ENCODE data around the gene FGGY.
"Not testable (repeated sequence)": the region's sequence is repeated elsewhere in the genome, so short reads cannot be mapped to it uniquely, and the experiment has no call there.

The FGGY gene

GRCh38 chr1:59640851-59641250 is 344.0 kb downstream of the FGGY start:
- Histone ChIP-seq H3K27ac (ENCODE audit: extremely low read depth, low read depth, low read length) (no peak overlapping the region), H3K36me3 (ENCODE audit: control insufficient read depth in 2 of 2, insufficient read depth in 1 of 2, low read length in 2 of 2) (no peaks in the 10 kb centered on the region), H3K9me3 (ENCODE audit: control insufficient read depth, insufficient read depth, low read depth, low read length) (no peaks in the 10 kb centered on the region), H3K4me1 (ENCODE audit: control insufficient read depth, insufficient read depth, low read length) (no peaks in the 10 kb centered on the region), H3K4me3 (ENCODE audit: low read depth, low read length) (no peak overlapping the region)
- POLR2A ChIA-PET = no interaction called here
- no peak for TF ChIP-seq YY2 (tag by site-specific recombination; IDR thresholded peaks at IDR 0.05)
- CTCF ChIA-PET = no interaction called here

GRCh38 chr1:59641836-59642235 is 344.9 kb downstream of the FGGY start:
- Histone ChIP-seq H3K36me3 (ENCODE audit: control insufficient read depth in 2 of 2, insufficient read depth in 1 of 2, low read length in 2 of 2) (no peaks in the 10 kb centered on the region), H3K27ac (ENCODE audit: extremely low read depth, low read depth, low read length) (no peak overlapping the region), H3K4me1 (ENCODE audit: control insufficient read depth, insufficient read depth, low read length) (no peaks in the 10 kb centered on the region), H3K9me3 (ENCODE audit: control insufficient read depth, insufficient read depth, low read depth, low read length) (no peaks in the 10 kb centered on the region), H3K4me3 (ENCODE audit: low read depth, low read length) (no peak overlapping the region)
- ChIA-PET CTCF (interaction anchor here (0.6 kb wide), 1 partner anchor 36 kb away, joined by 3 read pairs; no protein-coding TSS in a partner anchor), POLR2A (no interaction called here)
- TF ChIP-seq ZBTB17 (tag by site-specific recombination; IDR thresholded peaks at IDR 0.05) = no peak
- TF ChIP-seq PRDM4 (tag by site-specific recombination; IDR thresholded peaks at IDR 0.05) = no peak
- TF ChIP-seq PRDM6 (tag by site-specific recombination; IDR thresholded peaks at IDR 0.05) = no peak
- TF ChIP-seq SP2 (tag by site-specific recombination; IDR thresholded peaks at IDR 0.05) = no peak
- TF ChIP-seq ZNF548 (tag by site-specific recombination; IDR thresholded peaks at IDR 0.05) = no peak
- TF ChIP-seq HOXD13 (CRISPR knock-in tag; IDR thresholded peaks at IDR 0.05; ENCODE audit: borderline replicate concordance) = no peak

- ChIA-PET CTCF (interaction anchor here (0.6 kb wide), 1 partner anchor 12 kb away, joined by 3 read pairs; no protein-coding TSS in a partner anchor), POLR2A (no interaction called here)
These were observed 346.6 kb downstream of the FGGY start for GRCh38 chr1:59643526-59643925.

GRCh38 chr1:59645893-59646292 is 349.0 kb downstream of the FGGY start:
- Histone ChIP-seq H3K27ac (ENCODE audit: extremely low read depth, low read depth, low read length) (no peak overlapping the region), H3K4me3 (ENCODE audit: low read depth, low read length) (no peak overlapping the region), H3K36me3 (ENCODE audit: control insufficient read depth in 2 of 2, insufficient read depth in 1 of 2, low read length in 2 of 2) (no peaks in the 10 kb centered on the region), H3K9me3 (ENCODE audit: control insufficient read depth, insufficient read depth, low read depth, low read length) (no peaks in the 10 kb centered on the region), H3K4me1 (ENCODE audit: control insufficient read depth, insufficient read depth, low read length) (no peaks in the 10 kb centered on the region)
- ChIA-PET POLR2A (no interaction called here), CTCF (interaction anchor here (0.6 kb wide), 1 partner anchor 11 kb away, joined by 3 read pairs; no protein-coding TSS in a partner anchor)
- 0 out of 2 replicates have a peak, but pooled peaks have one; percentile 10 for TF ChIP-seq ZBTB6 (tag by site-specific recombination; IDR thresholded peaks at IDR 0.05)
- TF ChIP-seq ZNF140 (tag by site-specific recombination; IDR thresholded peaks at IDR 0.05) = no peak
- no peak for TF ChIP-seq ZSCAN18 (tag by site-specific recombination; IDR thresholded peaks at IDR 0.05)

More at GRCh38 chr1:59643526-59643925, 346.6 kb downstream of the FGGY start:
- no peaks in the 10 kb centered on the region for H3K9me3 ChIP-seq (ENCODE audit: control insufficient read depth, insufficient read depth, low read depth, low read length)
- no peaks in the 10 kb centered on the region for H3K36me3 ChIP-seq (ENCODE audit: control insufficient read depth in 2 of 2, insufficient read depth in 1 of 2, low read length in 2 of 2)
- TF ChIP-seq SP7 (tag by site-specific recombination; IDR thresholded peaks at IDR 0.05) (no peak), ZNF37A (tag by site-specific recombination; IDR thresholded peaks at IDR 0.05) (no peak), ZNF623 (tag by site-specific recombination; IDR thresholded peaks at IDR 0.05) (no peak)
- H3K27ac ChIP-seq (ENCODE audit: extremely low read depth, low read depth, low read length) = no peak overlapping the region
- no peaks in the 10 kb centered on the region for H3K4me1 ChIP-seq (ENCODE audit: control insufficient read depth, insufficient read depth, low read length)
- no peak overlapping the region for H3K4me3 ChIP-seq (ENCODE audit: low read depth, low read length)

- H3K4me3 ChIP-seq (ENCODE audit: low read depth, low read length); CTCF ChIA-PET; POLR2A ChIA-PET; H3K36me3 ChIP-seq (ENCODE audit: control insufficient read depth in 2 of 2, insufficient read depth in 1 of 2, low read length in 2 of 2); H3K4me1 ChIP-seq (ENCODE audit: control insufficient read depth, insufficient read depth, low read length); H3K27ac ChIP-seq (ENCODE audit: extremely low read depth, low read depth, low read length); H3K9me3 ChIP-seq (ENCODE audit: control insufficient read depth, insufficient read depth, low read depth, low read length): not testable (repeated sequence)
These were observed 356.5 kb downstream of the FGGY start for GRCh38 chr1:59653142-59653958.

Data from HEK293 (cell line).